ENCODE data around the gene PFDN5. TPM values are rescaled to one million over a fixed set of nuclear protein-coding genes. Genes with fewer than 3 reads are reported as not detected.

Gene PFDN5
- total and polyA plus RNA-seq, 9 of the 15 experiments (the other 6 are each of a cell fraction or from before 2014, with no cell fraction given), result 361 to 1,636 (median 742) TPM

DNA sequence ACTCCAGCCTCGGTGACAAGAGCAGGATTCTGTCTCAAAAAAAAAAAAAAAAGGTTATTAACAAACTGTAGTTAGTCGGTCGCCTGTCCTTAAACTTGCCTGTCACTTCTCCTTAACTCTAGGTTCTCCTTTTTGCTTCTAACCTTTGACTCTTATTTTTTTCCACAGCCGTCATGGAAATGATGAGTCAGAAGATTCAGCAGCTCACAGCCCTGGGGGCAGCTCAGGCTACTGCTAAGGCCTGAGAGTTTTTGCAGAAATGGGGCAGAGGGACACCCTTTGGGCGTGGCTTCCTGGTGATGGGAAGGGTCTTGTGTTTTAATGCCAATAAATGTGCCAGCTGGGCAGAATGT is 3.7 kb downstream of the PFDN5 start (continued):
- TF ChIP-seq, protein P1, sequence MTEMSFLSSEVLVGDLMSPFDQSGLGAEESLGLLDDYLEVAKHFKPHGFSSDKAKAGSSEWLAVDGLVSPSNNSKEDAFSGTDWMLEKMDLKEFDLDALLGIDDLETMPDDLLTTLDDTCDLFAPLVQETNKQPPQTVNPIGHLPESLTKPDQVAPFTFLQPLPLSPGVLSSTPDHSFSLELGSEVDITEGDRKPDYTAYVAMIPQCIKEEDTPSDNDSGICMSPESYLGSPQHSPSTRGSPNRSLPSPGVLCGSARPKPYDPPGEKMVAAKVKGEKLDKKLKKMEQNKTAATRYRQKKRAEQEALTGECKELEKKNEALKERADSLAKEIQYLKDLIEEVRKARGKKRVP (CRISPR knock-in tag; IDR thresholded peaks at IDR 0.05), result 0 out of 2 replicates have a peak, but pooled peaks have one; percentile 31
- no peak for TF ChIP-seq NFIX (CRISPR knock-in tag; IDR thresholded peaks at IDR 0.05; ENCODE audit: low read depth)
- no peak for TF ChIP-seq ATF1 (CRISPR knock-in tag; IDR thresholded peaks at IDR 0.05)
- peak; percentile 50; the same call in 1 of the 2 replicates for TF ChIP-seq ATF1 (tag; IDR thresholded peaks at IDR 0.05)
- no peak for TF ChIP-seq PTTG1 (tag; IDR thresholded peaks at IDR 0.05; ENCODE audit: low read depth)
- TF ChIP-seq HINFP (tag; conservative IDR thresholded peaks at IDR 0.05; ENCODE audit: low read depth), result no peak
- TF ChIP-seq MLLT1 (IDR thresholded peaks at IDR 0.05), result no peak
- no peak for TF ChIP-seq CREB1 (IDR thresholded peaks at IDR 0.05)
- TF ChIP-seq CREB1 (CRISPR knock-in tag; IDR thresholded peaks at IDR 0.05), result peak; percentile 86
- TF ChIP-seq, protein P2, sequence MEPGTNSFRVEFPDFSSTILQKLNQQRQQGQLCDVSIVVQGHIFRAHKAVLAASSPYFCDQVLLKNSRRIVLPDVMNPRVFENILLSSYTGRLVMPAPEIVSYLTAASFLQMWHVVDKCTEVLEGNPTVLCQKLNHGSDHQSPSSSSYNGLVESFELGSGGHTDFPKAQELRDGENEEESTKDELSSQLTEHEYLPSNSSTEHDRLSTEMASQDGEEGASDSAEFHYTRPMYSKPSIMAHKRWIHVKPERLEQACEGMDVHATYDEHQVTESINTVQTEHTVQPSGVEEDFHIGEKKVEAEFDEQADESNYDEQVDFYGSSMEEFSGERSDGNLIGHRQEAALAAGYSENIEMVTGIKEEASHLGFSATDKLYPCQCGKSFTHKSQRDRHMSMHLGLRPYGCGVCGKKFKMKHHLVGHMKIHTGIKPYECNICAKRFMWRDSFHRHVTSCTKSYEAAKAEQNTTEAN (CRISPR knock-in tag; IDR thresholded peaks at IDR 0.05), result no peak
- no peak for TF ChIP-seq ZFPM2 (CRISPR knock-in tag; IDR thresholded peaks at IDR 0.05)
- TF ChIP-seq ZBTB1 (CRISPR knock-in tag; IDR thresholded peaks at IDR 0.05; ENCODE audit: borderline replicate concordance, low read depth), result no peak
- TF ChIP-seq HDAC8 (tag; IDR thresholded peaks at IDR 0.05), result no peak
- no peak for TF ChIP-seq TBP (optimal IDR thresholded peaks at IDR 0.05; ENCODE audit: low read depth, low read length)
- peak; percentile 68 for TF ChIP-seq ARID1B (IDR thresholded peaks at IDR 0.05)
- no peak for TF ChIP-seq HDGF (IDR thresholded peaks at IDR 0.05)
- TF ChIP-seq MEF2A (IDR thresholded peaks at IDR 0.05; ENCODE audit: control insufficient read depth, low read depth, low read length), result no peak
- no peak for TF ChIP-seq PPARD (CRISPR knock-in tag; IDR thresholded peaks at IDR 0.05)
- no peak for TF ChIP-seq ZNF165 (CRISPR knock-in tag; IDR thresholded peaks at IDR 0.05; ENCODE audit: borderline replicate concordance)
- TF ChIP-seq PHB2 (IDR thresholded peaks at IDR 0.05; ENCODE audit: low read depth), result no peak
- TF ChIP-seq PKNOX1 (IDR thresholded peaks at IDR 0.05), result peak; percentile 70
- peak; percentile 59; the same call in 1 of the 2 replicates for TF ChIP-seq ZNF644 (tag; IDR thresholded peaks at IDR 0.05; ENCODE audit: low read depth)
- no peak for TF ChIP-seq ZNF57 (CRISPR knock-in tag; IDR thresholded peaks at IDR 0.05)
- no peak for TF ChIP-seq SRSF3 (IDR thresholded peaks at IDR 0.05; ENCODE audit: insufficient read depth, low read length)

All from K562 (cell line).